Inflammatory macrophage treated with lipopolysaccharide for 1 hour (primary cell): ENCODE measurements around the gene SULT1E1.
"Not testable (repeated sequence)": the region's sequence is repeated elsewhere in the genome, so short reads cannot be mapped to it uniquely, and the experiment has no call there.

Source experiments
- DNase-seq, 2 donors: peaks; one replicate each; pipeline ENCODE4 v3.0.0-alpha.2; 2020 to 2022

SULT1E1 gene

GRCh38 chr4:69843301-69843700 lies 16.6 kb downstream of the SULT1E1 start:
- no peak for DNase-seq

DNA sequence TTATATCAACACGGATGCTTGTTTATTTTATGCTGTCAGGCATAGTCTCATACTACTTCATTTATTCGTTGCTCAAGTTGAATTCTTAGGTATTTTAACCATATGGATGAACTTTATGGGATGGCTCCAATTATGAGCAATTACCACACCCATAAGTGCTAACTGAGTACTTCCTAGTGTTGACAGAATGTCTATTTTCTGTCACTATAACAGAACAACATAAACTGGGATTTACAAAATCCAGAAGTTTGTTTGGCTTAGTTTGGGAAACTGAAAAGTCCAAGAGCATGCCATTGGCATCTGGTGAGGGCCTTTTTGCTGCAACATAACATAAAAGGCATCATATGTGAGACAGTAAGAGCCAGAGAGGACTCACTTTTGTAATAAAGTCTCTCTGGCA lies 21.0 kb downstream of the SULT1E1 start:
- DNase-seq, result no peak

DNA sequence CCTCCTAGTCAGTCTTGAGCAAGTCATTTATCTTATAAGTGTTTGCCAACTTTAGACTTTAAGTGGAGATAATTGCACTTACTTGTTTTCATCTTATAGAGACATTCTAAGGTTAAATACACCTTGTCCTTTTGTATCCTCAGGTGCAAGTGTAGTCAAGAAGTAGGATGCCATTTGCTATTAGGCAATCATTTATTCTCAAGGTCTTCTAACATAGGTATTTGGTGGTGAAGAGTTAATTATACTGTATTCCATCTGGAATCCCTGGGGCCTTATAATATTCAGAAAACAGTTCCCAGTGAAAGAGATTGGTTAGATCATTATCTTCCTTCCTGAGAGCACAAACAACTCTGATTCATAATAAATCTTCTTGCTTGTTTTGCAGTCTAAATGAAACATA lies 23.7 kb downstream of the SULT1E1 start:
- no peak for DNase-seq

DNA sequence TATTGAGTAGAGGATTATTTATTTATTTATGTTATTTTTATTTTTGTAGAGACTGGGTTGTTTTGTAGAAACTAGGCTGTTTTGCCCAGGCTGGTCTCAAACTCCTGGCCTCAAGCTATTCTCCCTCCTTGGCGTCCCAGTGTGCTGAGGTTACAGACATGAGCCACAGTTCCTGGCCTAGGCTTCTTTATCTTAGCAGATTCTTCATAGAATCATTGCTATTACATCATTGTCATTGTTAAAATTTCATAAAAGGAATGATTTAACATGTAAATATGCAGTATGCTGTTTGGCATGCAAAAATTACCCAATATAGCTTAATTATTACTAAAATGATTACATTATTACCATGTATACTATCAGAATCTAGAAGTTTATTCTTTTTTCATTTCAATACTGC lies 24.2 kb downstream of the SULT1E1 start:
- no peak for DNase-seq

DNA sequence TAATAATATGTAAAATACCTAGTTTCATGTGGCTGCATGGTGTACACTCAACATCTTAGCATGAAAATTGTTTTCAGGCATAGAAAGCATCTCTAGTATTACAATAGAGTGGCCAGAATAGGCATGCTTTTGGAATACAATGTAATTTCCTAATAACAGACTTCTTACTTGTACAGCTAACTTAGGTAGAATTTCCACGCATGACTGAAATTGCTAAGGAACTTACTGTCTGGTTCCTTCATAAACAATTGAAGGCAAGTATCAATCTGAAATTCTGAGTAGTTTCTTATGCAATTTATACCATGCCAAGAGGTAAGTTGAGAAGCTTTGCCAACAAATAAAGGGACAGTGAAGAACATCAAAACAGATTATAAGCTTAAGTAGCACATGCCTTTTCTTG lies 26.7 kb downstream of the SULT1E1 start:
- DNase-seq, result no peak

GRCh38 chr4:69832326-69833030 lies 27.5 kb downstream of the SULT1E1 start:
- DNase-seq, result no peak

- peak; percentile 70 for DNase-seq
These were observed 28.2 kb downstream of the SULT1E1 start for GRCh38 chr4:69831646-69832325.

DNA sequence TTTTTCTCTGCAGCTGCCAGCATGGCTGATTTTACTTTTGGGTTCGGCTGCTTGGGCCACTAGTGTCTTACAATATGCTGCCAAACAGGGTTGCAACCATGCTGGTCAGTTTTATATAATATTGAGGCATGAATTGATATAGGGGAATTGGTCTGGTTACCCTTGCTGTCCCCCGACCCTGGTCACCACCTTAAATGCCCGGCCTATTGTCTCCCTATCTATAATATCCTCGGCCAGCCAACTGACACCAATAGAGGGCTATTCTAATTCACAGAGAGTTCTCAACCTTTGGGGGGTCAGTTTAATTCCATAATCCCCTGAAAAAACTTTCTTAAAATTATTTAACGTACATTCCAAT lies 28.7 kb downstream of the SULT1E1 start:
- DNase-seq, result no peak

- DNase-seq, result no peak
These were observed 29.2 kb downstream of the SULT1E1 start for GRCh38 chr4:69830560-69831269.

DNA sequence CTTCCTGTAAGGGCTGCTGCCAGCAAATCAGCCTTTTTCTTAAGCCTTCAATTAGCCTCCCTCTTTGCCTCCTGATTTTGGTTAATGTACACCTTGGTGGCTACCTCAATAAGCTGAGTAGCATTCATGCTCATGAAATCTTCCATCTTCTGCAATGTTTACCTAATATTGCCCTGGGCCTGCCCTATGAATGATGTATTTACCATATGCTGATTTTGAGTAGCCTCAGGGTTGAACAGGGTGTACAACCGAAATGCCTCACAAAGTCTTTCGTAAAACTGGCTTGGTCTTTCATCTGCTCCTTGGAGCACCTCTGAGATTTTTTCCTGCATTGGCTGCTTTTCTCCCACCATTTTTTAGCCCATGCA lies 29.8 kb downstream of the SULT1E1 start:
- DNase-seq, result no peak

DNA sequence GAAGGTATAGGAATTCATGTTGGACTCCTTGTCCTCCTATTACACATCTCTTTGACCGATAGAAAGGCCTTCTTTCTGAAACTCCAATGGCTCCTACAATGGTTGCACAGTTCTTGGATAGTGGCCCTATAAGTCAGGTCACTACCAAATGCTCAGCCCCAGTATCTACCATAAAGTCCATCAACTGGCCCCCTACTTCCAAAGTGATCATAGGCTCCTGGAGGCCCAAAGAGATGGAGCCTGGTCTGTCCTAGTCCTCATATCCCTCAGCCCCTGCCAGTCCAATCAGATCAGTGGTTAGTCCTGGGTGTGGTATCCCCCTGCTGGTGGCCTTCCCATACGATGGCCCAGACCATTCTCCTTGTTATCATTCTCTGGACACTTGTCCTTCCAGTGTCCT lies 30.3 kb downstream of the SULT1E1 start:
- no peak for DNase-seq

DNA sequence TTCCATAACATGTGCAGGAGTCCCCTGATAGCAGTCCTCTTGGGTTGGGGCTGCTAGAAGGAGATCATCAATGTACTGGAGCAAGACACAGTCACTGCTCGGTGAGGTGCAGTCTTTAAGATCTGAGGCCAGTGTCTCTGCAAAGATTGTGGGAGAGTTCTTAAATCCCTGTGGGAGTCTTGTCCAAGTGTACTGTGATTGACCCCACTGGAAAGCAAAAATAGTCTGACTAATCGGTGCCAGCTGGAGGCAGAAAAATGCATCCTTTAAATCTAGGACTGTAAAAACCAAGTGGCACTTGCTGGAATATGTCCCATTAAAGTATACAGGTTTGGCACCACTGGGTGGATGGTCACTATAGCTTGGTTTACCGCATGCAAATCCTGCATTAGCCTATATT lies 31.1 kb downstream of the SULT1E1 start:
- DNase-seq, result no peak

DNA sequence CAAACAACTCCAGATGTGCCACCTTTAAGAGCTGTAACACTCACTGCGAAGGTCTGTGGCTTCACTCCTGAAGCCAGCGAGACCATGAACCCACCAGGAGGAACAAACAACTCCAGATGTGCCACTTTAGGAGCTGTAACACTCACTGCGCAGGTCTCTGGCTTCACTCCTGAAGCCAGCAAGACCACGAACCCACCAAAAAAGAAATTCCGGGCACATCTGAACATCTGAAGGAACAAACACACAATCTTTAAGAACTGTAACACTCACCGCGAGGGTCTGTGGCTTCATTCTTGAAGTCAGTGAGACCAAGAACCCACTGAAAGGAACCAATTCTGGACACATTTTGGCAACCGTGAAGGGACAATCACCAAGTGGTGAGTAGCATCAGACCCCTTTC lies 34.9 kb downstream of the SULT1E1 start:
- not testable (repeated sequence) for DNase-seq

GRCh38 chr4:69823481-69824186 lies 36.3 kb downstream of the SULT1E1 start:
- DNase-seq, result peak; percentile 28 to 47

GRCh38 chr4:69823048-69823447 lies 36.9 kb downstream of the SULT1E1 start:
- no peak for DNase-seq

- DNase-seq, result no peak
These were observed 37.7 kb downstream of the SULT1E1 start for GRCh38 chr4:69822198-69822597.

DNA sequence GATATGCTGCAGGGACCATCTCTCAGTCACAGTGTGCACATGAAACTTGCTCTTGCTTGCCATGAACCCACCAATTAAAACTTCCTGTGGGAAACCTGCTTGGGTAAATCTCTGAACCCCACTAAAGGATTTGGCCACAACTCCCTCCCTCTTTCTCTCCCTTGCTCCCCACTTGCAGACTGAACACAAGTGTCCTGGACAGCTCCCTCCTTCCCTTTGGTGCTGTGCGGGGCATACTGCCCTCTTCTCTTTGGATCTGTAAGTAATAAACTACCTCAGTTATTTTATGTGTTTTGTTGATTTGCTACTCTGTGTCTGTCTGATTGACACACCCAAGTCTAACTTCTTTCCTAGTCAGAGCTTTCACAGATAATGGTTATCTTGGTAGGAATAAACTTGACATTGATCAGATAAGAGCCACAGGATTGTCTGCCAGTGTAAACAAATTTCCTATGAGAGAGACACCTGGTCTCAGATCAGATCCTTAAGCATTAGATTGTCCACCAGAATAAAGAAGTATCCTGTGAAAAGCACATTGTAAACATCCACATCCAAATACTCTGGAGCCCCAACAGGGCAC lies 41.8 kb downstream of the SULT1E1 start:
- no peak for DNase-seq

- DNase-seq, result no peak
These were observed 43.7 kb downstream of the SULT1E1 start for GRCh38 chr4:69816236-69816635.

DNA sequence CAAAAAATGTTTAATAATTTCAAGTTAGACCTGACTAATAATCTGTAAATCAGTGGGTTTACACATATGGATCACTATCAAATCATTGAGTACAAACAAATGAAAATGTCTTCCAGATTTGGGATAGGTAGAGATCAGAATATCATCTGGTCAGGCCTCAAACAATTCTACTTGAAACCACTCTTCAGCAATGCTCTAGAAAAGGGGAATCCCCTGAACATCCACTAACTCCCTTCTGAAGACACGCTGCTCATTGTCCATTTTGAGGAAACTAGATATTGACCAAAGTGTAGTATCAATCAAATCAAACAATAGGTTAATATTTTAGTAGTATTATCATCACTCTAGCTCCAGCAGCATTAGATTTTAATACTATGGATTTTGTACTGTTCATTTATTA lies 46.3 kb downstream of the SULT1E1 start:
- DNase-seq, result no peak

GRCh38 chr4:69811166-69811565 lies 48.8 kb downstream of the SULT1E1 start:
- no peak for DNase-seq

DNA sequence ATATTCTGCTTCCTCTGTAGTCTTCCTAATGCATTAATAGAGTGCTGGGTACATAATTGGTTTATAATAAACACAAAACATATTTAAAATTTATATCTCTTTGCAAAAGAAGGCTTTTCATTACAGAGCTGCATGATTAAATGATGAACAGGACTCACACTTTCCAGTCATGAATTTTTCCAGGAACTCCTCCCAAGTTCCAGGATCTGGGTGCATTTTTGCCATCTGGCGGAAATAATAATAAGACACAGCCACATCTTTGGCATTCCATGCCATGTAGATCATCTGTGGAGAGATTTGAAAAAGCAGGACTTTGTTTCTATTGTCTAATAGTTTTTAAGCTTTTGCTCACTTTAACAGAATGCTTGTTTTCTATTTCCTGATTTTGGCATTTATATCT lies 59.3 kb downstream of the SULT1E1 start:
- no peak for DNase-seq

DNA sequence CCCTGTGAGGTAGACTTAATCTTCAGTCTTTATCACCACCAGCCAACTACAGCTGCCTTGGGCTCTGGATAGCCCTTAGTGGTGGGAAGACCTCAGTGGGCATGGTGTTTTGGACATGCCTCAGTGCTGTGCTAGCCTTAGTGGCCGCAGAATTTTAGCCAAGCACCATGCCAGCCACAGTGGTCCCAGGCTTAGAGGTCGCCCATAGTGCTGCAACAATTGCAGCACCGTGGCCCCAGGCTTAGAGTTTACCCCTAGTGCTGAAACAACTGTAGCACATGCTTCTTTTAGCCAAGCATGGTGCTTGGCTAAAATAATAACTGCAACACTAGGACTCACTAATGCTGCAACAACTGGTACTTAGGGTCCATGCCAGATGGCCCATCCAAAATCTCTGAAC lies 60.6 kb downstream of the SULT1E1 start:
- DNase-seq, result no peak

DNA sequence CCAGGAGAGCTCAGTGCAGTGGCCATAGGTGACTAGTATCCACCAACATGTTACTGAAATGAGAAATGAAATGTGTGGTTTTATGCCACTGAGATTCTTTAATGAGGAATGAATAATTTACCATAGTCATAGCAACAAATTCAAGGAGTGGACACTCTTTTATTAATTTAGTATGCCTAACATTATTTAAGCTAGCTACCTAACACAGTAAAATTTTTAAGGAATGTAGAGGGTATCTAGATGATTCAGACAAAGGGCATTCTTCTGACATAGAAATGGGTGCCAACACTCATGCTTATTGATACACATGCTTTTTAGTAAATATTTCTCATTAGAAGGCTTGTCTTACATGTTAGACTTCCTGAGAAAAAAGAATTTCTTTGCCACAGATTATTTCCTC lies 66.2 kb downstream of the SULT1E1 start:
- DNase-seq, result no peak
